Fibroblast of pulmonary artery (primary cell): Measurements from ENCODE around the gene STXBP4.
A peak's percentile ranks its signal among the peaks of the same experiment; 100 is the strongest.

ENCODE experiments used
- DNase-seq: peaks from one replicate; pipeline ENCODE4 v3.0.0-alpha.2; 2010; ENCODE audit warnings: low read depth
- H3K4me3 ChIP-seq: replicated peaks from 2 replicates; pipeline ENCODE4 v1.5.1; 2011; ENCODE audit warnings: low read depth, mild to moderate bottlenecking, control low read depth, low read length, moderate library complexity
- CTCF ChIP-seq: IDR thresholded peaks from 2 replicates; pipeline ENCODE4 v1.5.1; 2011; ENCODE audit warnings: mild to moderate bottlenecking, control low read depth, low read length, inconsistent platforms; ENCODE audit errors: missing control alignments

The STXBP4 gene

GRCh38 chr17:55037828-55038227 is 69.3 kb downstream of the STXBP4 start:
- H3K4me3 ChIP-seq: no peak overlapping the region
- TF ChIP-seq CTCF: no peak
- no peak for DNase-seq

- DNase-seq: no peak
- TF ChIP-seq CTCF: no peak
- no peak overlapping the region for H3K4me3 ChIP-seq
Observed at GRCh38 chr17:55038291-55038690, 69.7 kb downstream of the STXBP4 start.

DNA sequence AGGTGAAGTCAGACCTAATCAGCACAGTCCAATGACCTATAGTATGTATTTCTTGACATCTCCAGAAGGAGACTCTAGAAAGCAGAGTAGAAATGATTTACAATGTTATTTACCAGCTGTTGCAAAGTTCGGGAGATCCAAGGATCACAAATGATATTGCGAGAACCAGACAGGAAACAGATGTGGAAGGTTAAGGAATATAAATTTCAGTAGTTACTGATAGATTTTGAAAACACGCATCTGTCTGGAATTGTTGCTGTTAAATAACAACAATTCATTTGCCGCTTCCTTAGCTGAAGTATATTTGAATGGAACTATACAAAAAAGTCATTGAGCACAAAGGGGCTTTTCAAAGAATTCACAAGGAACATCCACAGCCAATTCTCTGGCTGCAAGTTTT is 72.0 kb downstream of the STXBP4 start:
- peak; percentile 13 for DNase-seq

GRCh38 chr17:55053855-55054254 is 85.3 kb downstream of the STXBP4 start:
- peak; percentile 49 for TF ChIP-seq CTCF
- no peak overlapping the region for H3K4me3 ChIP-seq
- peak; percentile 33 for DNase-seq

More for the DNA sequence above, 72.0 kb downstream of the STXBP4 start:
- TF ChIP-seq CTCF: no peak
- no peak overlapping the region for H3K4me3 ChIP-seq

- TF ChIP-seq CTCF: no peak
- H3K4me3 ChIP-seq: no peak overlapping the region
- no peak for DNase-seq
Observed at GRCh38 chr17:55054429-55054828, 85.9 kb downstream of the STXBP4 start.

- no peak for TF ChIP-seq CTCF
- no peak for DNase-seq
- H3K4me3 ChIP-seq: no peak overlapping the region
Observed at GRCh38 chr17:55056526-55056925, 88.0 kb downstream of the STXBP4 start.

DNA sequence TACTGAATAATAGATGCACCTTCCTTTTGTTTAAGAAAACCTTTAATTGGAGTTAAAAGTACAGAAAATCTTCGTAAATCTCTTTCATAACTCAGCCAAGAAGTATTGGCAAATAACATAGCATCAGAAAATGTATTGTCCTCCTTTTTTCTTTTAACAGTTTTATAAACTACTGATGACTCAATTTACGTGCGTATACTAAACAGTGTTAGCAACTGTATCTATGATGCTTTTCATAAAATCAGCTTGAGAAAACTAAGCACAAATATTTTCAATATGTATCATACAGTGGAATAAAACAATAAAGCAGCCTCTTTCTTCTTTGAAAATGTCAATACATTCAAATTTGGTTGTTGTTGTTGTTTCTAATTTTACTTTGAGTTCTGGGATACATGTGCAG is 88.6 kb downstream of the STXBP4 start:
- no peak overlapping the region for H3K4me3 ChIP-seq
- no peak for DNase-seq
- no peak for TF ChIP-seq CTCF
